Thyroid gland (tissue), 4 donors: Measurements from ENCODE around the gene CST9L. TPM values are rescaled to one million over a fixed set of nuclear protein-coding genes. Genes with fewer than 3 reads are reported as not detected.

ENCODE experiments used
- DNase-seq, 2 donors: peaks; one replicate each; pipeline ENCODE4 v3.0.0-alpha.2; 2019
- H3K27ac ChIP-seq, 3 donors: fragments of 200-600 bp; sonication (generic); 1 replicate in 2 of 3; 2 replicates in 1 of 3; pipeline ENCODE4 v1.5.1; 2016 to 2019; ENCODE audit warnings: mild to moderate bottlenecking in 1 of 3, moderate library complexity in 1 of 3
- H3K27me3 ChIP-seq: fragments of 200-600 bp; sonication (generic); one replicate; pipeline ENCODE4 v1.5.1; 2019
- H3K36me3 ChIP-seq, 2 donors: fragments of 200-600 bp; sonication (generic); one replicate each; pipeline ENCODE4 v1.5.1; 2016 to 2019
- H3K4me1 ChIP-seq, 2 donors: fragments of 200-600 bp; sonication (generic); one replicate each; pipeline ENCODE4 v1.5.1; 2017 to 2019
- H3K4me3 ChIP-seq, 3 donors: fragments of 200-600 bp; sonication (generic); replicated peaks in 1 of 3; 1 replicate in 2 of 3; 2 replicates in 1 of 3; pipeline ENCODE4 v1.5.1; 2016; ENCODE audit warnings: mild to moderate bottlenecking in 1 of 3
- H3K9me3 ChIP-seq: fragments of 200-600 bp; sonication (generic); one replicate; pipeline ENCODE4 v1.5.1; 2017
- CTCF ChIP-seq, 6 experiments: fragments of 200-600 bp in 3 of 6; fragments of 450-650 bp in 3 of 6; sonication (generic) in 3 of 6; IDR thresholded peaks; one replicate each; pipeline ENCODE4 v1.5.1; 2016 to 2019; ENCODE audit warnings: antibody characterized with exemption in 6 of 6, mild to moderate bottlenecking in 2 of 6, inconsistent platforms in 1 of 6, moderate library complexity in 1 of 6
- POLR2A ChIP-seq, 2 donors: fragments of 450-650 bp; IDR thresholded peaks; one replicate each; pipeline ENCODE4 v1.6.1; 2017; ENCODE audit warnings: antibody characterized with exemption in 2 of 2, mild to moderate bottlenecking in 2 of 2, moderate library complexity in 1 of 2
- WGBS, 2 donors: methylation state at CpG; one replicate each; pipeline ENCODE4 v1.1.5; 2017; 5-methylcytosine and 5-hydroxymethylcytosine counted together
- intact Hi-C: fragments of 100-400 bp; cut with DNase I; formaldehyde crosslinking; loops from one replicate; pipeline ENCODE4 v1.15.1; 2023
- total RNA-seq, 4 donors: library from RNA; depleted of rRNA; stranded (reverse); fragments of >200 nt; gene quantifications; one replicate each; pipeline ENCODE4 v1.2.3, GENCODE V29; 2016

CST9L gene
- total RNA-seq, 4 donors from 2014 or later, result 1.1 TPM; not detected in 3

- no peak for TF ChIP-seq POLR2A (IDR thresholded peaks at IDR 0.05)
- Histone ChIP-seq H3K27ac (no peak overlapping the region), H3K9me3 (no peaks in the 10 kb centered on the region), H3K36me3 (no peaks in the 10 kb centered on the region), H3K27me3 (no peaks in the 10 kb centered on the region), H3K4me1 (no peaks in the 10 kb centered on the region), H3K4me3 (no peak overlapping the region)
- 66 to 68% methylated on average over 11 to 12 of the region's 13 CpGs for WGBS, 2 donors
- DNase-seq, result no peak
- intact Hi-C loops, result no loop called here
Measured at GRCh38 chr20:23586735-23587525, 18.6 kb upstream of the CST9L start.

GRCh38 chr20:23585808-23586734 is 17.8 kb upstream of the CST9L start:
- Histone ChIP-seq H3K4me3 (no peak overlapping the region), H3K4me1 (no peaks in the 10 kb centered on the region), H3K27me3 (no peaks in the 10 kb centered on the region), H3K9me3 (no peaks in the 10 kb centered on the region), H3K36me3 (no peaks in the 10 kb centered on the region), H3K27ac (no peak overlapping the region)
- DNase-seq, result no peak
- TF ChIP-seq POLR2A (IDR thresholded peaks at IDR 0.05), result no peak
- TF ChIP-seq CTCF (IDR thresholded peaks at IDR 0.05), result no peak
- intact Hi-C loops, result no loop called here
- WGBS, 2 donors, result 71 to 76% methylated on average over 4 to 5 of the region's 5 CpGs

GRCh38 chr20:23585449-23585807 is 17.1 kb upstream of the CST9L start:
- no peak overlapping the region for H3K27ac ChIP-seq
- no peaks in the 10 kb centered on the region for H3K4me1 ChIP-seq
- no peaks in the 10 kb centered on the region for H3K27me3 ChIP-seq
- intact Hi-C loops, result no loop called here
- no peak overlapping the region for H3K4me3 ChIP-seq
- TF ChIP-seq CTCF (IDR thresholded peaks at IDR 0.05) (no peak), POLR2A (IDR thresholded peaks at IDR 0.05) (no peak)
- H3K9me3 ChIP-seq, result no peaks in the 10 kb centered on the region
- no peaks in the 10 kb centered on the region for H3K36me3 ChIP-seq
- DNase-seq, result no peak
- 81% methylated on average over 3 to 5 of the region's 5 CpGs for WGBS, 2 donors

- TF ChIP-seq POLR2A (IDR thresholded peaks at IDR 0.05) (no peak), CTCF (IDR thresholded peaks at IDR 0.05) (no peak)
- Histone ChIP-seq H3K9me3 (no peaks in the 10 kb centered on the region), H3K36me3 (no peaks in the 10 kb centered on the region), H3K27me3 (no peaks in the 10 kb centered on the region), H3K4me1 (no peaks in the 10 kb centered on the region), H3K27ac (no peak overlapping the region), H3K4me3 (no peak overlapping the region)
- 54 to 72% methylated on average over 5 of the region's 5 CpGs for WGBS, 2 donors
- DNase-seq, result no peak
- intact Hi-C loops, result no loop called here
Measured at GRCh38 chr20:23584434-23585199, 16.3 kb upstream of the CST9L start.

- intact Hi-C loops, result no loop called here
- H3K27ac ChIP-seq, result no peak overlapping the region
- no peaks in the 10 kb centered on the region for H3K27me3 ChIP-seq
- H3K36me3 ChIP-seq, result no peaks in the 10 kb centered on the region
- TF ChIP-seq POLR2A (IDR thresholded peaks at IDR 0.05) (no peak), CTCF (IDR thresholded peaks at IDR 0.05) (no peak)
- no peaks in the 10 kb centered on the region for H3K4me1 ChIP-seq
- no peak for DNase-seq
- no peak overlapping the region for H3K4me3 ChIP-seq
- no peaks in the 10 kb centered on the region for H3K9me3 ChIP-seq
Measured at GRCh38 chr20:23583526-23583925, 15.2 kb upstream of the CST9L start.
